GM13977 (cell line): ENCODE data around the gene STARD10.

Experiments used
- DNase-seq: peaks from one replicate; pipeline ENCODE4 v3.0.0; 2012; ENCODE audit warnings: low spot score
- CTCF ChIP-seq: IDR thresholded peaks from 2 replicates; pipeline ENCODE4 v1.5.1; 2012; ENCODE audit warnings: mild to moderate bottlenecking, control low read depth; ENCODE audit not compliant: insufficient read depth; ENCODE audit errors: extremely low read depth, missing control alignments
- in situ Hi-C: fragments of 300-500 bp; cut with MboI; formaldehyde crosslinking; loops from one replicate; pipeline ENCODE4 v1.12.0; 2022; ENCODE audit warnings: low sequenced_read_pairs, low pct_unique_long_range_greater_than_20kb, mixed read lengths, inconsistent platforms; ENCODE audit not compliant: unreplicated experiment

Gene STARD10

GRCh38 chr11:72745511-72745910 lies 48.3 kb downstream of the STARD10 start:
- no peak for TF ChIP-seq CTCF
- in situ Hi-C loops: no loop called here
- DNase-seq: no peak

GRCh38 chr11:72744474-72744873 lies 49.4 kb downstream of the STARD10 start:
- no peak for TF ChIP-seq CTCF
- in situ Hi-C loops: no loop called here
- DNase-seq: no peak

GRCh38 chr11:72743321-72744221 lies 50.3 kb downstream of the STARD10 start:
- DNase-seq: peak; percentile 56
- in situ Hi-C loops: no loop called here
- TF ChIP-seq CTCF: no peak

GRCh38 chr11:72742513-72743320 lies 51.1 kb downstream of the STARD10 start:
- in situ Hi-C loops: no loop called here
- DNase-seq: no peak

GRCh38 chr11:72741849-72742512 lies 51.9 kb downstream of the STARD10 start:
- DNase-seq: no peak
- TF ChIP-seq CTCF: no peak
- in situ Hi-C loops: no loop called here

More at GRCh38 chr11:72742513-72743320, 51.1 kb downstream of the STARD10 start:
- TF ChIP-seq CTCF: no peak

- no peak for DNase-seq
- TF ChIP-seq CTCF: no peak
- in situ Hi-C loops: no loop called here
These were observed 52.4 kb downstream of the STARD10 start for GRCh38 chr11:72741429-72741833.
